H1 (cell line): ENCODE measurements around the gene LNPK. TPM values are rescaled to one million over a fixed set of nuclear protein-coding genes. Genes with fewer than 3 reads are reported as not detected.

Source experiments
- CBX5 ChIP-seq: fragments of 300-800, 300-1000 bp; sonication (generic); IDR thresholded peaks from 2 replicates; pipeline ENCODE4 v1.7.1; 2016; ENCODE audit warnings: antibody characterized with exemption, low read length, low read depth
- CHD7 ChIP-seq: fragments of 300-600 bp; sonication (generic); IDR thresholded peaks from 2 replicates; pipeline ENCODE4 v1.7.1; 2012; ENCODE audit warnings: low read length, moderate library complexity, mild to moderate bottlenecking, inconsistent platforms; ENCODE audit not compliant: insufficient replicate concordance
- E2F6 ChIP-seq: IDR thresholded peaks from 2 replicates; pipeline ENCODE4 v1.6.1; 2012; ENCODE audit warnings: inconsistent platforms
- SAP30 ChIP-seq: fragments of 300-600 bp; sonication (generic); IDR thresholded peaks from 2 replicates; pipeline ENCODE4 v1.7.1; 2012; ENCODE audit warnings: low read length, moderate library complexity, mild to moderate bottlenecking, inconsistent platforms; ENCODE audit not compliant: insufficient read depth, insufficient replicate concordance
- SP2 ChIP-seq: IDR thresholded peaks from 2 replicates; pipeline ENCODE4 v1.6.1; 2012; ENCODE audit warnings: mild to moderate bottlenecking, low read length, inconsistent platforms
- polyA plus RNA-seq, 7 experiments: library from polyadenylated mRNA; depleted of rRNA in 3 of 7; stranded (reverse) in 5 of 7; unstranded in 2 of 7; fragments of >200 nt in 5 of 7; fragments of 200-250 nt in 2 of 7; gene quantifications; 1 replicate in 5 of 7; 2 replicates in 1 of 7; 4 replicates in 1 of 7; pipeline versions ENCODE4 v1.2.1 to v1.2.3, GENCODE V29; 2011 to 2013; ENCODE audit warnings: missing spikeins in 2 of 7, mixed read lengths in 2 of 7
- total RNA-seq: library from RNA; stranded (reverse); fragmentation: NEBNext Ultra II Directional; extraction: Animal tissue kit (Norgen Biotek cat#: 25700); gene quantifications from 2 replicates; pipeline ENCODE4 v1.2.1, GENCODE V29; 2021

Gene LNPK
- total and polyA plus RNA-seq, 2 of the 8 experiments (the other 6 are each of a cell fraction or from before 2014, with no cell fraction given) = 3.1 to 10.3 TPM

- TF ChIP-seq SAP30 (no peak), E2F6 (no peak), CBX5 (no peak), CHD7 (no peak), SP2 (no peak)
Measured at GRCh38 chr2:175966839-175967238, 35.2 kb downstream of the LNPK start (continued).
